Gastroesophageal sphincter (tissue), 4 donors: ENCODE measurements around the gene UPB1. TPM values are rescaled to one million over a fixed set of nuclear protein-coding genes. Genes with fewer than 3 reads are reported as not detected.

ENCODE experiments used
- ATAC-seq: fragments of 150-250 bp; one replicate; pipeline ENCODE4 v1.9.1; 2016; ENCODE audit warnings: mild to moderate bottlenecking, moderate library complexity
- H3K27ac ChIP-seq, 4 donors: fragments of 200-600 bp; sonication (generic) in 3 of 4; 1 replicate in 3 of 4; 2 replicates in 1 of 4; pipeline ENCODE4 v1.5.1; 2016 to 2019
- H3K27me3 ChIP-seq: fragments of 200-600 bp; sonication (generic); one replicate; pipeline ENCODE4 v1.5.1; 2019
- H3K36me3 ChIP-seq, 2 donors: fragments of 200-600 bp; sonication (generic); one replicate each; pipeline ENCODE4 v1.5.1; 2019; ENCODE audit warnings: control low read depth in 1 of 2
- H3K4me1 ChIP-seq, 3 donors: fragments of 200-600 bp; sonication (generic); 1 replicate in 2 of 3; 2 replicates in 1 of 3; pipeline ENCODE4 v1.5.1; 2016 to 2019; ENCODE audit warnings: control low read depth in 2 of 3
- H3K4me3 ChIP-seq, 2 donors: fragments of 200-600 bp; sonication (generic); one replicate each; pipeline ENCODE4 v1.5.1; 2019; ENCODE audit warnings: mild to moderate bottlenecking in 1 of 2, moderate library complexity in 1 of 2
- H3K9me3 ChIP-seq, 3 donors: fragments of 200-600 bp; sonication (generic); one replicate each; pipeline ENCODE4 v1.5.1; 2017 to 2019; ENCODE audit warnings: control low read depth in 2 of 3
- EP300 ChIP-seq: sonication (generic); formaldehyde crosslinking; IDR thresholded peaks from one replicate; pipeline ENCODE4 v1.6.1; 2017; ENCODE audit warnings: antibody characterized with exemption, mild to moderate bottlenecking
- POLR2A ChIP-seq, 2 donors: fragments of 450-650 bp; IDR thresholded peaks; one replicate each; pipeline ENCODE4 v1.6.1; 2017; ENCODE audit warnings: antibody characterized with exemption in 2 of 2, mild to moderate bottlenecking in 2 of 2, moderate library complexity in 1 of 2
- POLR2AphosphoS5 ChIP-seq: sonication (generic); formaldehyde crosslinking; IDR thresholded peaks from one replicate; pipeline ENCODE4 v1.6.1; 2017; ENCODE audit warnings: antibody characterized with exemption
- WGBS, 2 donors: methylation state at CpG; one replicate each; pipeline ENCODE4 v1.1.5; 2018; ENCODE audit warnings: low coverage in 1 of 2; 5-methylcytosine and 5-hydroxymethylcytosine counted together
- total RNA-seq, 4 donors: library from RNA; depleted of rRNA; stranded (reverse); fragments of >200 nt; gene quantifications; one replicate each; pipeline ENCODE4 v1.1.0, GENCODE V29; 2016
- TF ChIP-seq, protein P1 (sequence below), 4 experiments: fragments of 200-600 bp in 2 of 4; fragments of 450-650 bp in 2 of 4; sonication (generic) in 1 of 4; IDR thresholded peaks; one replicate each; pipeline ENCODE4 v1.5.1; 2017 to 2019; ENCODE audit warnings: antibody characterized with exemption in 4 of 4, mild to moderate bottlenecking in 2 of 4, moderate library complexity in 2 of 4

UPB1 gene
- total RNA-seq, 4 donors from 2014 or later: 0.13 to 0.93 (median 0.50) TPM; not detected in 1

DNA sequence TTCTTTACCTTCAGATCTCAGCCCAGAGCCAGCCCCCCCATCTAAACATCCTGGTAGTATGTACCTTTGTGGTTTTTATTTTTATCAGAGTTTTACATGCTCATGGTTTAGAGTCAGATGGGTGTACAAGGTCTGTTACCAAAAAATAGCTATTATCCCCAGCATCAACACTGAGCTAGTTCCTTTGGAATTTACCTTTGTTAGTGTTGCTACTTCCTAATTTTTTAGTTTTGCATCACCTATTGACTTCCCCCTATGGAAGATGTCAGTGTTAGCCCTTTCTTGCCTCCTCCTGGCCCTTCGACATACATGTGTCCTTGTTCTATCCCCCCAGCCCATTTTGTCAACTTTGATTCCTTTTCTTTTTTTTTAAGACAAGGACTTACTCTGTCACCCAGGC lies 7.4 kb downstream of the UPB1 start:
- Histone ChIP-seq H3K36me3 (no peaks in the 10 kb centered on the region), H3K27ac (no peak overlapping the region), H3K4me1 (peaks cover 0 to 9% (median 2%) of the 10 kb centered on the region in 3 donors), H3K4me3 (no peak overlapping the region), H3K9me3 (no peaks in the 10 kb centered on the region), H3K27me3 (no peaks in the 10 kb centered on the region)
- TF ChIP-seq, protein P1, sequence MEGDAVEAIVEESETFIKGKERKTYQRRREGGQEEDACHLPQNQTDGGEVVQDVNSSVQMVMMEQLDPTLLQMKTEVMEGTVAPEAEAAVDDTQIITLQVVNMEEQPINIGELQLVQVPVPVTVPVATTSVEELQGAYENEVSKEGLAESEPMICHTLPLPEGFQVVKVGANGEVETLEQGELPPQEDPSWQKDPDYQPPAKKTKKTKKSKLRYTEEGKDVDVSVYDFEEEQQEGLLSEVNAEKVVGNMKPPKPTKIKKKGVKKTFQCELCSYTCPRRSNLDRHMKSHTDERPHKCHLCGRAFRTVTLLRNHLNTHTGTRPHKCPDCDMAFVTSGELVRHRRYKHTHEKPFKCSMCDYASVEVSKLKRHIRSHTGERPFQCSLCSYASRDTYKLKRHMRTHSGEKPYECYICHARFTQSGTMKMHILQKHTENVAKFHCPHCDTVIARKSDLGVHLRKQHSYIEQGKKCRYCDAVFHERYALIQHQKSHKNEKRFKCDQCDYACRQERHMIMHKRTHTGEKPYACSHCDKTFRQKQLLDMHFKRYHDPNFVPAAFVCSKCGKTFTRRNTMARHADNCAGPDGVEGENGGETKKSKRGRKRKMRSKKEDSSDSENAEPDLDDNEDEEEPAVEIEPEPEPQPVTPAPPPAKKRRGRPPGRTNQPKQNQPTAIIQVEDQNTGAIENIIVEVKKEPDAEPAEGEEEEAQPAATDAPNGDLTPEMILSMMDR (IDR thresholded peaks at IDR 0.05): no peak
- no peak for TF ChIP-seq EP300
- no peak for TF ChIP-seq POLR2A (IDR thresholded peaks at IDR 0.05)
- TF ChIP-seq POLR2AphosphoS5: no peak
- ATAC-seq: no peak
- WGBS, 2 donors: 71 to 100% methylated on average over 1 of the region's 1 CpG

DNA sequence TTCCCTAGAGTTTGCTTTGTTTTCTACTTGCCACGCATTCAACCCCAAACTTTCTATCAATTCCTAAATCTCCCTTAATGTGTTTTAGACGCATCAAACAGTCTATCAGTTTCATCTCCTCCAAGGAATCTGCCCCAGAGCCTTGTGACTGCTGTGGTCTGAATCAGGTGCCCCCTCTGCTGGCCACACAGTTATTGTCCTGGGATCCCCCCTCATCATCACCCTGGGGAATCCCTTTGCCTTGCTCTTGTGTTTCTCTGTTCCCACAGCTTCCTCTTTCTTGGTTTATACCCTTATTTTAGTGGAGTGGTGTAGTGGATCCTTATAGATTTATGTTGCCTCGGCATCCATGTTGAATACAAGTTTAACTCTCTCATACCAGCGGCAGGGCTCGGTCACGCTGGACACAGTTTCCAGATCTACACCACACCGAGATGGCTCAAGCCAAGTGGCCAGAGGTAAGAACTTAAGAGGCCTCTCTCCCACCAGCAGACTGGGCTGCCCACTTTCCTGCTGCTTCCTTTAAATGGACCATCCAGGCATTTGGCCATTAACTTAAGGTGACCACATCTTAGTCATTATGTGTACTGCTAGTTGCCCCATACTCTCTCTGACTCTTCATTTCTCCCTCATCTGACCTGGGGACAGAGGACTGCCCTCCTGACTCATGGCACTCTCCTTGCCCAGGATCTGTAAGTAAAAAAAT lies 8.2 kb downstream of the UPB1 start:
- TF ChIP-seq EP300 (no peak), POLR2AphosphoS5 (no peak), POLR2A (IDR thresholded peaks at IDR 0.05) (no peak)
- TF ChIP-seq, protein P1 (IDR thresholded peaks at IDR 0.05): peak in 3 of 4 experiments; percentile 62 to 74 (median 68)
- Histone ChIP-seq H3K4me1 (peaks cover 0 to 10% (median 2%) of the 10 kb centered on the region in 3 donors), H3K27ac (no peak overlapping the region), H3K27me3 (no peaks in the 10 kb centered on the region), H3K9me3 (no peaks in the 10 kb centered on the region), H3K4me3 (no peak overlapping the region), H3K36me3 (no peaks in the 10 kb centered on the region)
- WGBS, 2 donors: 64 to 70% methylated on average over 3 to 7 of the region's 7 CpGs
- peak; percentile 45 for ATAC-seq

DNA sequence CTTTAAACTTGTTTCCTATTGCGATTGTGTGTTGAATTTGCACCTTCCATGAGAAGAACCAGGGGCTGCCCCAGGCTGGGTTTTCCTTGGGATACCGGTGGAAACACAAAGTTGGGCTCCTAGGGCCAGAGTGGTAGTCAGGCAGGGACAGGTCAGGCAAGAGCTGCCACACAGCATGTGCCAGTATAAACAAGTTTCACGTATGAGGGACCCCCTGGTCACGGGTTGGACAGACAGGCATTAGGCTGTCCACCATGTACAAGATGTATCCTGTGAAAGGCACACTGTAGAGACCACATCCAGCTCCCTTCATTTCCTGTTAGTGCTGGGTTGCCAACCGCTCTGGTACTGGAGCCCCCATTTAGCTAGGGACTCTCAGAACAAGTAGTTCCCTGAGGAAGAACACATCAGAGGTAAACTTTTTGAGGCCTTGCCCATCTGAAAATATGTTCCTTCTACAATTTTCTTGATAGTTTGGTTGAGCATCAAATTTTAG lies 8.8 kb downstream of the UPB1 start:
- TF ChIP-seq POLR2AphosphoS5 (no peak), EP300 (no peak), POLR2A (IDR thresholded peaks at IDR 0.05) (no peak)
- TF ChIP-seq, protein P1 (IDR thresholded peaks at IDR 0.05): no peak
- H3K4me1 ChIP-seq: peaks cover 0 to 10% (median 2%) of the 10 kb centered on the region in 3 donors
- no peaks in the 10 kb centered on the region for H3K9me3 ChIP-seq
- ATAC-seq: no peak
- WGBS, 2 donors: 88 to 91% methylated on average over 1 to 3 of the region's 5 CpGs
- H3K36me3 ChIP-seq: no peaks in the 10 kb centered on the region
- no peak overlapping the region for H3K4me3 ChIP-seq
- no peak overlapping the region for H3K27ac ChIP-seq
- H3K27me3 ChIP-seq: no peaks in the 10 kb centered on the region

DNA sequence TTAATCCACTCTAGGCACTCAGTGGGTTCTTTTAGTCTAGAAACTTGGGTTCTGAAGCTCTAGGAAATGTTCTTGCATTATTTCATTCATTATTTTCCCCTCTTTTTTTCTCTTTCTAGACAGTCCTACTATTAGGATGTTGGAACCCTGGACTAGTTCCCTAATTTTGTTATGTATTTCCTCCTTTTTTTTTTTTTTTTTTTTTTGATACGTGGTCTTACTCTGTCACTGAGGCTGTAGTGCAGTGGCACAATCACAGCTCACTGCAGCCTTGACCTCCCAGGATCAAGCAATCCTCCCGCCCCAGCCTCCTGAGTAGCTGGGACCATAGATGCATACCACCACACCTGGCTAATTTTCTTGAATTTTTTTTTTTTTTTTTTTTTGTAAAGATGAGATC lies 9.4 kb downstream of the UPB1 start:
- Histone ChIP-seq H3K27me3 (no peaks in the 10 kb centered on the region), H3K4me3 (no peak overlapping the region), H3K9me3 (no peaks in the 10 kb centered on the region), H3K27ac (no peak overlapping the region), H3K36me3 (no peaks in the 10 kb centered on the region), H3K4me1 (peaks cover 0 to 10% (median 2%) of the 10 kb centered on the region in 3 donors)
- 60% methylated on average over 1 of the region's 2 CpGs; no CpG with 5 or more reads in 1 of the 2 donors for WGBS, 2 donors
- TF ChIP-seq POLR2AphosphoS5 (no peak), POLR2A (IDR thresholded peaks at IDR 0.05) (no peak), EP300 (no peak)
- TF ChIP-seq, protein P1 (IDR thresholded peaks at IDR 0.05): no peak
- no peak for ATAC-seq
